ENCODE measurements around the gene NOSIP.

DNA sequence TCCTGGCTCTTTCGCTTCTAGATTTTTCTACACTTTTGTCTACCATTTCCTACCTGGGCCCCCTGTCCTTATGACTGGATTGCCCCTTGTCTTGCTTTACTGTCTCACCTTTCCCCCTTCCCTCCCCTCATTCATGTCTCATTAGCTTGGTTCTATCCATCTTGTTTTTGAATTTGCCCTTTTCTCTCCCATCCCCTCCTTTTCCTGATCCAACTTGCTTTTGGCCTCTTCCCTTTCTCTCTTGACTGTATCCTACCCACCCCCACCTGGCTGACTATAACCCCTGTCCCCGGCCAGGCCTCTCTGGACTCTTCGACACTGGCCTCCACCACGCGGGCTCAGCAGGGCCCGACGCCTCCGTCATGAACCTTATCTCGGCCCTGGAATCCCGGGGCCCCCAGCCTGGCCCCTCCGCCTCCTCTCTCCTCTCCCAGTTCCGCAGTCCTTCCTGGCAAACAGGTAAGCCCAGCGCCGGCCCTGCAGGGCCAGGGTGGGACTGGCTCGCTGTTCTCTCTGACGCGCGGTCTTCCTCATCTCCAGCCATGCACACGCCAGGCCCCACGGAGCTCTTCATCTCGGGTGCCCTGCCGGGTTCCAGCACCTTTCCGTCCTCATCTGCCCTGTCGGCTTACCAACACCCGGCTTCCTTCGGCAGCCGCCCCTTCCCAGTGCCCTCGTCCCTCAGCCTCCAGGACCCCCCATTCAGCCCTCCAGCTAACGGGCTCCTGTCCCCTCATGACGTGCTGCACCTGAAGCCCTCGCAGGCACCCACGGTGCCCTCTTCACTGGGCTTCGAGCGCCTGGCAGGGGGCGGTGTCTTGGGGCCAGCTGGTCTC lies 14.0 kb upstream of the NOSIP start:
- TF ChIP-seq TAF1 (IDR thresholded peaks at IDR 0.05; ENCODE audit: borderline replicate concordance, low read depth, low read length) (no peak), HDAC2 (IDR thresholded peaks at IDR 0.05) (no peak), TCF12 (IDR thresholded peaks at IDR 0.05; ENCODE audit: low read depth, low read length) (no peak), SRF (IDR thresholded peaks at IDR 0.05; ENCODE audit: low read depth in 2 of 2, low read length in 2 of 2) (no peak)
- TF ChIP-seq, protein P1, sequence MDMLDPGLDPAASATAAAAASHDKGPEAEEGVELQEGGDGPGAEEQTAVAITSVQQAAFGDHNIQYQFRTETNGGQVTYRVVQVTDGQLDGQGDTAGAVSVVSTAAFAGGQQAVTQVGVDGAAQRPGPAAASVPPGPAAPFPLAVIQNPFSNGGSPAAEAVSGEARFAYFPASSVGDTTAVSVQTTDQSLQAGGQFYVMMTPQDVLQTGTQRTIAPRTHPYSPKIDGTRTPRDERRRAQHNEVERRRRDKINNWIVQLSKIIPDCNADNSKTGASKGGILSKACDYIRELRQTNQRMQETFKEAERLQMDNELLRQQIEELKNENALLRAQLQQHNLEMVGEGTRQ (IDR thresholded peaks at IDR 0.05; ENCODE audit: borderline replicate concordance, low read depth, low read length) = no peak
- TF ChIP-seq, protein P2, sequence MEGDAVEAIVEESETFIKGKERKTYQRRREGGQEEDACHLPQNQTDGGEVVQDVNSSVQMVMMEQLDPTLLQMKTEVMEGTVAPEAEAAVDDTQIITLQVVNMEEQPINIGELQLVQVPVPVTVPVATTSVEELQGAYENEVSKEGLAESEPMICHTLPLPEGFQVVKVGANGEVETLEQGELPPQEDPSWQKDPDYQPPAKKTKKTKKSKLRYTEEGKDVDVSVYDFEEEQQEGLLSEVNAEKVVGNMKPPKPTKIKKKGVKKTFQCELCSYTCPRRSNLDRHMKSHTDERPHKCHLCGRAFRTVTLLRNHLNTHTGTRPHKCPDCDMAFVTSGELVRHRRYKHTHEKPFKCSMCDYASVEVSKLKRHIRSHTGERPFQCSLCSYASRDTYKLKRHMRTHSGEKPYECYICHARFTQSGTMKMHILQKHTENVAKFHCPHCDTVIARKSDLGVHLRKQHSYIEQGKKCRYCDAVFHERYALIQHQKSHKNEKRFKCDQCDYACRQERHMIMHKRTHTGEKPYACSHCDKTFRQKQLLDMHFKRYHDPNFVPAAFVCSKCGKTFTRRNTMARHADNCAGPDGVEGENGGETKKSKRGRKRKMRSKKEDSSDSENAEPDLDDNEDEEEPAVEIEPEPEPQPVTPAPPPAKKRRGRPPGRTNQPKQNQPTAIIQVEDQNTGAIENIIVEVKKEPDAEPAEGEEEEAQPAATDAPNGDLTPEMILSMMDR (IDR thresholded peaks at IDR 0.05 in 2 of 3, conservative IDR thresholded peaks at IDR 0.05 in 1 of 3; ENCODE audit: control insufficient read depth in 2 of 3, extremely low read depth in 1 of 3, insufficient read depth in 1 of 3, low read depth in 3 of 3, low read length in 3 of 3) = no peak
- TF ChIP-seq, protein P3, sequence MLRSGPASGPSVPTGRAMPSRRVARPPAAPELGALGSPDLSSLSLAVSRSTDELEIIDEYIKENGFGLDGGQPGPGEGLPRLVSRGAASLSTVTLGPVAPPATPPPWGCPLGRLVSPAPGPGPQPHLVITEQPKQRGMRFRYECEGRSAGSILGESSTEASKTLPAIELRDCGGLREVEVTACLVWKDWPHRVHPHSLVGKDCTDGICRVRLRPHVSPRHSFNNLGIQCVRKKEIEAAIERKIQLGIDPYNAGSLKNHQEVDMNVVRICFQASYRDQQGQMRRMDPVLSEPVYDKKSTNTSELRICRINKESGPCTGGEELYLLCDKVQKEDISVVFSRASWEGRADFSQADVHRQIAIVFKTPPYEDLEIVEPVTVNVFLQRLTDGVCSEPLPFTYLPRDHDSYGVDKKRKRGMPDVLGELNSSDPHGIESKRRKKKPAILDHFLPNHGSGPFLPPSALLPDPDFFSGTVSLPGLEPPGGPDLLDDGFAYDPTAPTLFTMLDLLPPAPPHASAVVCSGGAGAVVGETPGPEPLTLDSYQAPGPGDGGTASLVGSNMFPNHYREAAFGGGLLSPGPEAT (IDR thresholded peaks at IDR 0.05; ENCODE audit: low read depth) = no peak

Data from GM12878 (cell line).